A673 (cell line): ENCODE data around the gene PMAIP1. TPM values are rescaled to one million over a fixed set of nuclear protein-coding genes. Genes with fewer than 3 reads are reported as not detected.

ENCODE experiments used
- BruUV-seq: library from RNA; stranded (reverse); fragments of 400-500 nt; replicated peaks from 2 replicates; lab custom pipeline; 2021; lab: Mats Ljungman, UMichigan
- CTCF ChIA-PET: fragments of 300-600 bp; sonication (Branson Sonifier 250); formaldehyde crosslinking; loops from one replicate; lab custom pipeline; 2022; ENCODE audit warnings: antibody characterized with exemption; lab: Charles Lee
- POLR2A ChIA-PET: fragments of 300-600 bp; sonication (Branson Sonifier 250); formaldehyde crosslinking; loops from one replicate; lab custom pipeline; 2022; ENCODE audit warnings: antibody characterized with exemption; ENCODE audit not compliant: low non-redundant PET; lab: Charles Lee
- DNase-seq: peaks from one replicate; pipeline ENCODE4 v3.0.0-alpha.2; 2015; ENCODE audit warnings: low spot score
- H3K27ac ChIP-seq: fragments of 200-600 bp; sonication (generic); 2 replicates; pipeline ENCODE4 v1.5.1; 2016; ENCODE audit warnings: mixed run types, low read depth, mild to moderate bottlenecking, mixed read lengths, antibody characterized with exemption, low read length; ENCODE audit not compliant: poor library complexity, severe bottlenecking
- H3K27me3 ChIP-seq: fragments of 200-600 bp; sonication (generic); replicated peaks from 2 replicates; pipeline ENCODE4 v1.6.1; 2017; ENCODE audit warnings: mixed run types, low read depth, mild to moderate bottlenecking, mixed read lengths, antibody characterized with exemption, low read length; ENCODE audit not compliant: insufficient read depth, poor library complexity
- H3K36me3 ChIP-seq: fragments of 200-600 bp; sonication (generic); 2 replicates; pipeline ENCODE4 v1.6.1; 2016; ENCODE audit warnings: mixed run types, mild to moderate bottlenecking, mixed read lengths, antibody characterized with exemption, low read length; ENCODE audit not compliant: insufficient read depth, poor library complexity, severe bottlenecking
- H3K4me1 ChIP-seq: fragments of 200-600 bp; sonication (generic); 2 replicates; pipeline ENCODE4 v1.6.1; 2017; ENCODE audit warnings: mixed run types, mild to moderate bottlenecking, mixed read lengths, antibody characterized with exemption, low read length; ENCODE audit not compliant: insufficient read depth, poor library complexity, severe bottlenecking
- H3K4me3 ChIP-seq: fragments of 200-600 bp; sonication (generic); 2 replicates; pipeline ENCODE4 v1.5.1; 2016; ENCODE audit warnings: low read depth, mixed run types, mild to moderate bottlenecking, mixed read lengths, low read length; ENCODE audit not compliant: poor library complexity, severe bottlenecking
- H3K9me3 ChIP-seq: fragments of 200-600 bp; sonication (generic); 2 replicates; pipeline ENCODE4 v1.6.1; 2016; ENCODE audit warnings: mixed run types, low read depth, mild to moderate bottlenecking, mixed read lengths, antibody characterized with exemption, low read length; ENCODE audit not compliant: poor library complexity, severe bottlenecking
- CTCF ChIP-seq: fragments of 300-800, 200-600 bp; sonication (generic); conservative IDR thresholded peaks from 2 replicates; pipeline ENCODE4 v1.5.1; 2017; ENCODE audit warnings: low read depth, mild to moderate bottlenecking, antibody characterized with exemption, low read length, moderate library complexity, mixed read lengths
- EZH2 ChIP-seq: fragments of 200-600 bp; sonication (generic); IDR thresholded peaks from 2 replicates; pipeline ENCODE4 v1.6.1; 2017; ENCODE audit warnings: borderline replicate concordance, low read depth, mild to moderate bottlenecking, mixed read lengths, antibody characterized with exemption, low read length; ENCODE audit not compliant: poor library complexity, severe bottlenecking
- intact Hi-C: fragments of 100-400 bp; cut with micrococcal nuclease; formaldehyde crosslinking; loops from one replicate; pipeline ENCODE4 v1.10.0; 2022; ENCODE audit not compliant: unreplicated experiment
- total RNA-seq: library from RNA; stranded (reverse); gene quantifications from 2 replicates; pipeline ENCODE4 v1.2.3, GENCODE V29; 2021

The PMAIP1 gene
- total RNA-seq, 1 experiment from 2014 or later = 43.6 TPM

DNA sequence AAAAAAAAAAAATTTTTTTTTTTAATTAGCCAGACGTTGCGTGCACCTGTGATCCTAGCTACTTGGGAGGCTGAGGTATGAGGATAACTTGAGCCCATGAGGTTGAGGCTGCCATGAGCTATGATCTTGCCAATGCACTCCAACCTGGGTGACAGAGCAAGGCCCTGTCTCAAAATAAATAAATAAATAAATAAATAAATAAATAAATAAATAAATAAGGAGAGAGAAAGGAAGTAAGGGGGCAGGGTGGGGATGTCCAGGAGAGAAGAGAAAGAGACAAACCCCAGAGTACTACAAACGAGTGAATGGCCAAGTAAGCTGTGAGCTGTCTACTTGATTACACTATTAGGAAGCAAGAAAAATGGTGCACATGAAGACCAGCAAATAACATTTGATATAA, 7.7 kb upstream of the PMAIP1 start:
- Histone ChIP-seq H3K27ac (no peak overlapping the region), H3K9me3 (no peaks in the 10 kb centered on the region), H3K4me1 (no peaks in the 10 kb centered on the region), H3K4me3 (no peak overlapping the region), H3K36me3 (no peaks in the 10 kb centered on the region), H3K27me3 (no peaks in the 10 kb centered on the region)
- no TSS peak for BruUV-seq
- TF ChIP-seq EZH2 (no peak), CTCF (no peak)
- ChIA-PET POLR2A (interaction anchor here (0.6 kb wide), 1 partner anchor 52 kb away, joined by 4 read pairs; no protein-coding TSS in a partner anchor), CTCF (no interaction called here)
- no peak for DNase-seq
- intact Hi-C loops = no loop called here

- DNase-seq = no peak
- Histone ChIP-seq H3K27ac (no peak overlapping the region), H3K9me3 (no peaks in the 10 kb centered on the region), H3K36me3 (no peaks in the 10 kb centered on the region), H3K27me3 (no peaks in the 10 kb centered on the region), H3K4me3 (no peak overlapping the region), H3K4me1 (peaks cover 3% of the 10 kb centered on the region)
- CTCF ChIA-PET = no interaction called here
- TF ChIP-seq CTCF = no peak
- no peak for TF ChIP-seq EZH2
- BruUV-seq = no TSS peak
- intact Hi-C loops = no loop called here
- POLR2A ChIA-PET = no interaction called here
These were observed 5.8 kb upstream of the PMAIP1 start for GRCh38 chr18:59893971-59894370.

DNA sequence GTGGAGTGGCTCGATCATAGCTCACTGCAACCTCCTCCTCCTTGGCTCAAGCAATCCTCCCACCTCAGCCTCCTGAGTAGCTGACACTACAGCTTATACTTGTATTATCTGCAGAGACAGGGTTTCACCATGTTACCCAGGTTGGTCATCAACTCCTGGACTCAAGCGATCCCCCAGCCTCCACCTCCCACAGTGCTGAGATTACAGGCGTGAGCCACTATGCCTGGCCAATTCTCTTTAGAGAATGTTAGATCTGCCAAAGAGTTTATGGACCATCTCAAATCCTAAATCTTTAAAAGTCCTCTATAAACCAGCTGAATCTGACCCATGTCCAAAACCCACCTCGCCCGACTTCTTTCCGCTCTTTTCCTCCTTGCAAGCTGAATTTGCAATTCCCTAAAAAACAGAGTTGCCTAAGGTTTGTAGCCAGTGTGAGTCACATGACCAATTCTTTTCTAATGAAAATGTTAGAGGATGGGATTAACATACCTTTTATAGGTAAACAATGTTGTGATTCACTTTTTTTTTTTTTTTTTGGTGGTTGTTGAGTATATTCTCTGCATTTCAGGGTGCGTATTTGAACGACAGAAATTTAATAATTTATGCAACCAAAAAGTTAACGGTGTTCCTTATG, 2.4 kb upstream of the PMAIP1 start:
- intact Hi-C loops = no loop called here
- no peaks in the 10 kb centered on the region for H3K27me3 ChIP-seq
- ChIA-PET CTCF (interaction anchor here (0.7 kb wide), 1 partner anchor 9 kb away, joined by 8 read pairs; no protein-coding TSS in a partner anchor), POLR2A (no interaction called here)
- no peak for DNase-seq
- H3K9me3 ChIP-seq = no peaks in the 10 kb centered on the region
- no TSS peak for BruUV-seq
- H3K4me1 ChIP-seq = peaks cover 17% of the 10 kb centered on the region
- TF ChIP-seq CTCF (no peak), EZH2 (no peak)
- H3K36me3 ChIP-seq = peaks cover 4% of the 10 kb centered on the region
- no peak overlapping the region for H3K27ac ChIP-seq
- H3K4me3 ChIP-seq = no peak overlapping the region
